Stimulated activated naive CD8-positive, alpha-beta T cell treated with anti-CD3 and anti-CD28 coated beads, Interleukin-15, amount 100 ng/mL, for 72 hours (primary cell): ENCODE data around the gene PHC3.

Experiments used
- ATAC-seq: fragments of 150-1000 bp; cut with Tn5 transposase; 2 replicates; pipeline ENCODE4 v1.10.0; 2021; ENCODE audit warnings: mild to moderate bottlenecking, moderate library complexity
- DNase-seq, 2 donors: peaks; one replicate each; pipeline ENCODE4 v3.0.0; 2021 to 2022
- H3K27ac Mint-ChIP-seq, 2 donors: one replicate each; pipeline ENCODE4 v1.8.0; 2022; ENCODE audit warnings: mild to moderate bottlenecking in 2 of 2, mixed read lengths in 2 of 2, moderate library complexity in 2 of 2
- H3K27me3 Mint-ChIP-seq: one replicate; pipeline ENCODE4 v1.8.0; 2022; ENCODE audit warnings: mixed read lengths
- H3K4me1 Mint-ChIP-seq: one replicate; pipeline ENCODE4 v1.8.0; 2022; ENCODE audit warnings: mild to moderate bottlenecking, mixed read lengths
- H3K4me3 Mint-ChIP-seq, 2 donors: one replicate each; pipeline ENCODE4 v1.8.0; 2022; ENCODE audit warnings: mild to moderate bottlenecking in 2 of 2, mixed read lengths in 2 of 2, moderate library complexity in 1 of 2
- H3K9me3 Mint-ChIP-seq, 2 donors: one replicate each; pipeline ENCODE4 v1.8.0; 2022; ENCODE audit warnings: mixed read lengths in 2 of 2

PHC3 gene

DNA sequence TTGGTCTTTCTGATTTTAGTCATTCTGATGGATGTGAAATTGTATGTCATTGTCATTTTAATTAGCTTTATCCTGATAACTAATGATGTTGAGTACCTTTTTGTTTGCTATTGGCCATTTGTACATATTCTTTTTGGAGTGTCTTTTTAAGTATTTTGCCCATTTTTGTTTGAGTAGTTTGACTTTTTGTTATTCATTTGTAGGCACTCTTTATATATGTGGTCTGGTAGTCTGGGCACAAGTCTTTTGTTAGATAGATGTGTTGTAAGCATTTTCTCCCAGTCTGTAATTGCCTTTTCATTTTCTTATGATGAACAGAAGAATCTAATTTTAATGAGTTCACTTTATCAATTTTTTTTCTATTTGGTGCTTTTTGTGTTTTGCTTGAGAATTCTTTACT is 129.1 kb downstream of the PHC3 start:
- no peak overlapping the region for H3K27ac Mint-ChIP-seq
- H3K27me3 Mint-ChIP-seq: no peaks in the 10 kb centered on the region
- H3K4me3 Mint-ChIP-seq: no peak overlapping the region
- H3K9me3 Mint-ChIP-seq: no peaks in the 10 kb centered on the region
- peaks cover 32% of the 10 kb centered on the region for H3K4me1 Mint-ChIP-seq
- ATAC-seq: no peak
- no peak for DNase-seq

DNA sequence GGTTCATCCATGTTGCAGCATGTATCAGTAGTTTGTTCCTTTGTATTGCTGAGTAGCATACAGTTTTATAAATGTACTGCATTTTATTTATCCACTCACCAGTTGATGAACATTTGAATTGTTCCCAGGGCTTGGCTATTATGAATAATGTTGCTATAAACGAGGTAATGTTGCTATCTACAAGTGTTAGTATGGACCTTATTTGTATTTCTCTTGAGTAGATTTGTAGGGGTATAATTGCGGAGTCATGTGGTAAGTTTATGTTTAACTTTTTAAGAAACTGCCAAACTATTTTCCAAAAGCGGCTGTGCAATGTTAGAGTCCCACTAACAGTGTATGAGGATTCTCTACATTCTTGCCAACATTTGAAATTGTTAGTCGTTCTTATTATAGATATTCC is 130.8 kb downstream of the PHC3 start:
- no peaks in the 10 kb centered on the region for H3K9me3 Mint-ChIP-seq
- no peak overlapping the region for H3K4me3 Mint-ChIP-seq
- no peak for DNase-seq
- no peak overlapping the region for H3K27ac Mint-ChIP-seq
- ATAC-seq: no peak
- peaks cover 22% of the 10 kb centered on the region for H3K4me1 Mint-ChIP-seq
- H3K27me3 Mint-ChIP-seq: no peaks in the 10 kb centered on the region

GRCh38 chr3:170049146-170050000 is 132.2 kb downstream of the PHC3 start:
- no peaks in the 10 kb centered on the region for H3K9me3 Mint-ChIP-seq
- no peak overlapping the region for H3K27ac Mint-ChIP-seq
- DNase-seq (no peak), ATAC-seq (peak; percentile 41)
- H3K4me3 Mint-ChIP-seq: no peak overlapping the region
- peaks cover 18% of the 10 kb centered on the region for H3K4me1 Mint-ChIP-seq
- H3K27me3 Mint-ChIP-seq: no peaks in the 10 kb centered on the region

- Mint-ChIP-seq H3K4me3 (no peak overlapping the region), H3K4me1 (peaks cover 19% of the 10 kb centered on the region)
Measured at GRCh38 chr3:170047133-170047404, 134.5 kb downstream of the PHC3 start.

DNA sequence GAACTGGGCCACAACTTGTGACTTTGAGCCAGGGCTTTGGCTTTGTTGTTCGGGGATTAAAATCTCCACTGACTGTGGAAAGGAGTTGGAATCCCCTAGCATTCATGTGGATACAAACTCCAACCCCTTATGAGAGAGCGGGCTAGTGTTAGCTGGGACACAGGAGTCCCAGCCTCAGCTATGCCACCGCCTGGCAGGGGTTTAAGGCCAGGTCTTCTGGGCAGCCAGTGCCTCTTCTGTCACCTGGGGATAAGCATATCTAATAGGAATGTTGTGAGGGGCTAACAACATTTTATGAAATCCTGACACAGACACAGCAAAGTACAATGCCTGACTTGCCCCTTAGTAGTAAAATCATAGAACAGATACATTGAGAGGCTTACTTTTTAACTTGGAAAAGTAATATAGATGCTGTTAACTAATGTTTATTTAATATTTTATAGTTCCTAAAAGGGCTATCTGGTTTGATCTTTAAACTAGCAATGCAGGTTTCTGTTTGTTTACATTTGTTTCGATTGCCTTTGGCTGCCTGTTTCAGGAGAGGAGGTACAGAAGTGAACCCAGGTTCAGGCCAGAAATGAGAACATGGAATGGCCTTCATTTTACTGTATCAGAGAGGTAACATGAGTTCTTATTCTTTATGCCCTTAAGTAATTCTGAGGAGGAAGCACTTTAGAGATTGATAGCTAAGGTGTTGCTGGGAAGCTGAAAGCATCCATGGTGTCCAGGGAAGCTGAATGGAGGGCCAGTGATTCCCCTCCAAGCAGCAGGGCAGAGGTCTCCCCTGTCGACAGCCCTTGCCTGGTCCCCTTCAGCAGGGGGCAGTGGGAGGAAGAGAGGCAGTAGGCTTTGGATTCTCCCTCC is 135.0 kb downstream of the PHC3 start:
- H3K9me3 Mint-ChIP-seq: no peaks in the 10 kb centered on the region
- H3K4me3 Mint-ChIP-seq: no peak overlapping the region
- H3K27ac Mint-ChIP-seq: peak overlapping the region in 1 of 2 donors; percentile 67
- DNase-seq (no peak), ATAC-seq (no peak)
- H3K27me3 Mint-ChIP-seq: no peaks in the 10 kb centered on the region
- H3K4me1 Mint-ChIP-seq: peaks cover 19% of the 10 kb centered on the region

More at GRCh38 chr3:170047133-170047404, 134.5 kb downstream of the PHC3 start:
- no peak overlapping the region for H3K27ac Mint-ChIP-seq
- no peaks in the 10 kb centered on the region for H3K27me3 Mint-ChIP-seq
- DNase-seq (no peak), ATAC-seq (no peak)
- no peaks in the 10 kb centered on the region for H3K9me3 Mint-ChIP-seq

GRCh38 chr3:170044795-170045244 is 136.7 kb downstream of the PHC3 start:
- no peak for DNase-seq
- no peaks in the 10 kb centered on the region for H3K9me3 Mint-ChIP-seq
- H3K27me3 Mint-ChIP-seq: no peaks in the 10 kb centered on the region
- peak overlapping the region in 1 of 2 donors; percentile 91 for H3K27ac Mint-ChIP-seq
- H3K4me1 Mint-ChIP-seq: peaks cover 28% of the 10 kb centered on the region
- H3K4me3 Mint-ChIP-seq: peak overlapping the region; percentile 56 to 67
- peak; percentile 28 for ATAC-seq

DNA sequence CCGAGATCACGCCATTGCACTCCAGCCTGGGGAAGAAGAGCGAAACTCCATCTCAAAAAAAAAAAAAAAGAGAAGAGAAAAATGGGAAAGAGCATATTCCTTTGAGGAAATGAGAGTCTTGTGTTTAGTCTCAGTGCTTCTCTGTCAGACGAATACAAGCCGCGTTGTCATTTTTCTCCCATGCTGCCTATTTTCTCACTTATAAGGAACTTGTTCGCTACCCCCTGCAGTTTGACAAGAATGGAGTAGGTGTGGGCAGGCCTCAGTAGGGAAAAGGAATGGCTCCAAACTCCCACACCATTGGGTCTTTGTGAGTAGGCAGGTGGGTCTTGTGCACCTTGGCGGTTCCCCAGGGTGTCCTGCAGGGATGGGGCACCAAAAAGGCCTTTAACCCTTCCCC is 137.3 kb downstream of the PHC3 start:
- Mint-ChIP-seq H3K27ac (no peak overlapping the region), H3K4me3 (no peak overlapping the region), H3K9me3 (no peaks in the 10 kb centered on the region), H3K4me1 (peaks cover 29% of the 10 kb centered on the region), H3K27me3 (no peaks in the 10 kb centered on the region)
- ATAC-seq: peak; percentile 30
- DNase-seq: no peak

- no peak for DNase-seq
- no peak for ATAC-seq
- no peaks in the 10 kb centered on the region for H3K9me3 Mint-ChIP-seq
- H3K27ac Mint-ChIP-seq: no peak overlapping the region
- peaks cover 33% of the 10 kb centered on the region for H3K4me1 Mint-ChIP-seq
- H3K4me3 Mint-ChIP-seq: no peak overlapping the region
- no peaks in the 10 kb centered on the region for H3K27me3 Mint-ChIP-seq
Measured at GRCh38 chr3:170043506-170043905, 138.0 kb downstream of the PHC3 start.

- Mint-ChIP-seq H3K9me3 (no peaks in the 10 kb centered on the region), H3K27me3 (no peaks in the 10 kb centered on the region), H3K27ac (no peak overlapping the region), H3K4me1 (peaks cover 26% of the 10 kb centered on the region), H3K4me3 (peak overlapping the region in 1 of 2 donors; percentile 32)
- ATAC-seq (no peak), DNase-seq (no peak)
Measured at GRCh38 chr3:170040418-170040817, 141.1 kb downstream of the PHC3 start.

DNA sequence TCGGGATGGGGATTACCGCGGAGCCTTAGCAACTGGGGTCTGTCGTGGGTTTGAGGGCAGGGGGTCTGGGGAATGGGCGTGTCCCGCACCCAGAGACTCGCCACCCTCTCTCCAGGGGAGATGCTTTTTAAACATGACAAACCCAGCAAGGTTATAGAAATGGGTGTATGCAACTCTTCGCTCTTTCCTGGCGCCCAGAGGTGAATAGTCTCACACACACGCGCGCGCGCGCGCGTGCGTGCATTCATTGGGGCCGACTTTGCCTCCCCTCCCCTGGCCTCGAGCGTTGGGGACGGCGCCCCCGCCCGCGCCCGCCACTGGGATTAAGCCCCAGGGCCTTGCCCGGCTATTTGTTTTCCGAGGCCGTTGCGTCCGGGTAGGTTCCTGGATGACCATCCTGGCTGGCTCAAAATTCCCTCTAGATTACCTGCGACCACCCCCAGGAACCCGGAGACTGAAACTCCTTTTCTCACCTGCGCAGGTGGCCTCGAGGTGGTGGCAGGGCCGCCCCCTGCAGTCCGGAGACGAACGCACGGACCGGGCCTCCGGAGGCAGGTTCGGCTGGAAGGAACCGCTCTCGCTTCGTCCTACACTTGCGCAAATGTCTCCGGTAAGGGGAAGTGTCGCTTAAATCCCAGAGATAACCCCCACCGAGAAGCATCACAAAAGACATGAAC is 143.0 kb downstream of the PHC3 start:
- Mint-ChIP-seq H3K27me3 (no peaks in the 10 kb centered on the region), H3K27ac (peak overlapping the region in 1 of 2 donors; percentile 87), H3K4me1 (peaks cover 20% of the 10 kb centered on the region), H3K4me3 (peak overlapping the region; percentile 82 to 90), H3K9me3 (no peaks in the 10 kb centered on the region)
- DNase-seq: peak; percentile 25 to 30
- peak; percentile 24 for ATAC-seq
